GM12892 (cell line): ENCODE results near the gene CD247.

Source experiments
- DNase-seq: peaks from one replicate; pipeline ENCODE4 v3.0.0; 2011; ENCODE audit not compliant: insufficient read length
- FAIRE-seq: peaks from 2 replicates; lab custom pipeline; 2011; peaks lifted over from hg19 to GRCh38; lab: Jason Lieb, UNC
- POLR2A ChIP-seq: IDR thresholded peaks from 2 replicates; pipeline ENCODE4 v1.6.1; 2011; ENCODE audit warnings: low read depth, low read length, control low read depth
- POLR2AphosphoS5 ChIP-seq: IDR thresholded peaks from 2 replicates; pipeline ENCODE4 v1.6.1; 2011; ENCODE audit warnings: low read depth, low read length, control low read depth
- TAF1 ChIP-seq: IDR thresholded peaks from 2 replicates; pipeline ENCODE4 v1.6.1; 2011; ENCODE audit warnings: low read depth, mild to moderate bottlenecking, control low read depth, low read length, borderline replicate concordance

Gene CD247

DNA sequence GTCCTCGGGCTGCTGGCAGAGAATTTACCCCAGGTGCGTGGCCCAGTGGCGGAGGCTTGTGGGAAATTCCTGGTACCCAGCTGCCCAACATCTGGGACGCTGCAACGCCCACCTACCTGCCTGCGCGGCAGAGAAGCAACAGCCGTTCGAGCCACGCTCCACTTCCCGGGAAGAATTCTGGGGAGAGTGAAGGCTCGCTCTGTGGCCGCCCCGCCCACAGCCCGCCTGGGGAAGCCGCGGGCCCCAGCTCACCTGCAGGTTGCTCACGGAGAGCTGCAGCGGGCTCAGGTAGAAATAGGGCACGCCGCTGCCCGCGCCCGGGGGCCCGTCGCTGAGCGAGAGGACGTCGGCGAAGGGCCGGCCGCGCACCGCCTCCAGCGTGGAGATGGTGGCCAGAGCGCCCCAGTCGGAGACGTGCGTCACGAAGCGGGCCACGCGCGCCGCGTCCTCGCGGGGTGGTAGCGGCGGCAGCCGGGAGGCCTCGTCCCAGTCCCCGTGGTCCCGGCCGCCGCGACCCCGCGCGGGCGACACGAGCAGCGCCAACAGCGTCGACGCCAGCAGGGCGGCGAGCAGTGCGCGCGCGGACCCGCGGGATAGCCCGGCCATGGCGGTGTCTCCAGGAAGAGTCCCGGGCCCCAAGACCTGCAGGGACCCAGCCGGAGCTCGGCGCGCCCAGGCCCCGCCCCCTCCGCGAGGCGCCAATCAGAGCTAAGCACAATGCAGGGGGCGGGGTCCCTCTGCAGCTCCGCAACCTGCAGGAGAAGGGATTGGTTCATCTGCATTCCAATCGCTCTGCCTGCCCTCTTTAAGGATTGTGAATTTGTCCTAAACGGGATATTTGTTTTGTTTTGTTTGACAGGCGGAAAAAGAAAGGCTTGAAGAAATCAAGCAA, 35.1 kb upstream of the CD247 start, which contains the start of gene CREG1:
TSS of gene CREG1 (minus strand) at position 627 of the 892 bp plus-strand sequence.
- TF ChIP-seq TAF1: peak; percentile 51; the same call in 1 of the 2 replicates
- TF ChIP-seq POLR2AphosphoS5: peak; percentile 73
- peak; percentile 84; the same call in 1 of the 2 replicates for TF ChIP-seq POLR2A
- FAIRE-seq (peak; percentile 97), DNase-seq (peak; percentile 94)

DNA sequence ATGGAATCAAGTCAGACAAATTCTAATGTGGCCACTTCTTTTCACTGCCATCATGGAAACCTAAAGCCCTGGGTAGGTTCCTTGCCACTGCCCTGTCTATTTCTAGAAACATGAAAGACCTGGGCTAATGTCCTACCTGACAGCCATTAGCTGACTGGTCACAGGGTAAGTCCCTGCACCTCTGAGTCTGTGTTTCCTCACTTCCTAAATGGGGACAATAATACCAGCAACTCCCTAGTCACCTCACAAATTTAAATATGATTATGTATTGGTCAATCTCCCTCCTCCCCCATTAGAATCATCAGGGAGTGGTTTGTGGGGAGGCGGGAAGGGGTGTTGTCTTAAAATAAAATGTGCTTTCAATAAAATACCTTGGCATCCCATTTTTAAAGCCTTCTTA, 33.0 kb upstream of the CD247 start:
- DNase-seq: no peak

DNA sequence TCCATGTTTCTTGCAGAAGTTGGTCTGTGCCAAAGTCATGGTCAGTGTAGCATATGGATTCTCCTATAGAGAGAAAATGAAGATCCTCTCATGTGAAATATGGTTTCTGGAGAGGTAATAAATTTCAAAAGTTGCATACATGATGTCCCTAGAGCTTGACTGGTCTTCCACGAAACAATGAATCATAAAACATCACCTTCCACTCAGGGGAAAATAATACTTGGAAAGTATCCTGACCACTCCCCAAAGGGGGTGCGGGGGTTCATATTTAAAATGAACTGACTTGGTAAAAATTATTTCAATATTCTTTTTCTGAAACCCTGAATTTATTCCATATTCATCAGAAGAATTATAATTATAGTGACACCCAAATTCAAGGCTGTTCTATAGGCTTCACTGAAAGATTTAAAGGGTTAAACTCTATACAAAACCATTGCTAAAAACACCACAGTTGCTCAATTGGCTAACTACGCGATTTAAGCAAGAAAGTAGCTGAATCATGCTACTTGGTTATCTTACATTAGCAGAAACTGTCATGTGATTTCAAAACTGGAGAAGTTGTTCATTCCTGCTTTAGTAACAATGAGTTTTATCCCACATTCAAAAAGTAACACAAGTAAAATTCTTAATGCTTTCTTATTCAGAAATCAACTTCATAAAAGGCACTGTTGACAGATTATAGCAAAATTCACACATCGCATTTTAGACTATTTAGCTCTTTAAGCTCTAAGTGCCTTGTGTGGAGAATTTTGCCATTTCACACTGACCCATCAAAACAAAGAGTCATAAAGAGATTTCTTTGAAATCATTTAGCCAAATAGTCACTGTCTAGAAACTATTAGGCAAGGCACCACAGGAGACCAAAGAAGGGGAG, 30.0 kb upstream of the CD247 start:
- DNase-seq (no peak), FAIRE-seq (no peak)
- TF ChIP-seq TAF1 (no peak), POLR2AphosphoS5 (no peak)

More for the DNA sequence above, 33.0 kb upstream of the CD247 start:
- TF ChIP-seq TAF1 (no peak), POLR2A (no peak), POLR2AphosphoS5 (no peak)
- no peak for FAIRE-seq

DNA sequence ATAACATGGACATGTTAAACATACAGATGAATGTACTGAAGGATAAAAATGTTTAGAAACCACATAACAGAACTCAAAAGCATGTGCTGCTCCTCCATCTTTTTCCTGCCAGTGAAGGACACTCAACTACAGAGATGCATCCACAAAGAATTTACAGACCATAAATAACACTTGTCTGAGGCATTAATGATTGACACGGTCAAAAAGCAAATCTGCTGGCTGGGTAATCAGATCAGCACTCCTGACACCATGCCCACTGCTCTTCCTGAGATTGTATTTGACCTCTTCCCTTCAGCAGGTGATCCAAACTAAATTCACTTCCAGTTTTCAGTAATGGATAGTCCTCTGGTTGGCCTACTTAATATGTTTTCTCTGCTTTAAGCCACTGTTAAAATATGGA, 28.6 kb upstream of the CD247 start:
- no peak for DNase-seq
- TF ChIP-seq POLR2AphosphoS5: no peak
- no peak for TF ChIP-seq POLR2A
- TF ChIP-seq TAF1: no peak
- no peak for FAIRE-seq

DNA sequence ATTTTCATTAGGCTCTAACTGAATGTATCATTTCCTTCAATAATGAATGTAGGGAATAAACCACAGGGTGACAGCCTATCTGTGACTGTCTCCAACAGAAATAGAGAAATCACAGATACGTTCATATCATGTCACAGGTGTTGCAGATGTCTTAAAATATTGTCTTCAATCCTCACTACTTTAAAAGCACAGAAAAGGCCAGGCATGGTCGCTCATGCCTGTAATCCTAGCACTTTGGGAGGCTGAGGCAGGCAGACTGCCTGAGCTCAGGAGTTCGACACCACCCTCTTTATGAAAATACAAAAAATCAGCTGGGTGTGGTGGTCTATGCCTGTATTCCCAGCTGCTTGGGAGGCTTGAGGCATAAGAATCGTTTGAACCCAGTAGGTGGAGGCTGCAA, 27.0 kb upstream of the CD247 start:
- DNase-seq (no peak), FAIRE-seq (no peak)
- TF ChIP-seq POLR2AphosphoS5: no peak
- no peak for TF ChIP-seq TAF1
- TF ChIP-seq POLR2A: no peak

DNA sequence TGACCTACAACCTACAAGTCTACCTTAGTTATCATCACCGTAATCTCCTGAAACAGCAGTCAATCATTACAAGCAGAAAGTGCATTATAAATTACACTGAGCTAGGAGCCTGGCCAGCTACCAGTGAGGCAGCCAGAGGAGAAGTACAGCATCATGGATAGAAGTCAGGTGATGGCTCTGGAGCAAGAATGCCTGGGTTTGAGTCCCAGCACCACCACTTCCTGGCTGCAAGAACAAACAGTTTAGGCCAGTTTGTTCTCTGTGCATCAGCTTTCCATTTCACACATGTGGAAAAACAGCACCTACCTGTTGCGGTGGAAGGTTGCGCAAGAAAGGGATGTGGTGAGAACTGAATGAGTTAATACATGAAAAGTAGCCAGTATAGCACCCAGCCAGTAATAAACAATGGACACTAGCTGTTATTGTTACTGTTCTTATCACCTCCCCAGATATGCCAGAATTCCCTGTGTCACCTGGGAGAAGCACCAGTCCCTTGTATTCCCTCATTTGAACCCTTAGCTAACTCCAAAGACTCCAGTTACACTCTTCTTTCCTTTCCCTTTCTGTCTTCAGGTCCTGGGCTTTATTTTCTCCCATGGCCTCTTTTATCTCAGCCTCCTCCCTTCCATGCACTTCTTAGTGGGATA, 26.2 kb upstream of the CD247 start:
- no peak for TF ChIP-seq POLR2A
- TF ChIP-seq TAF1: no peak
- no peak for TF ChIP-seq POLR2AphosphoS5
- DNase-seq: no peak
- FAIRE-seq: no peak

DNA sequence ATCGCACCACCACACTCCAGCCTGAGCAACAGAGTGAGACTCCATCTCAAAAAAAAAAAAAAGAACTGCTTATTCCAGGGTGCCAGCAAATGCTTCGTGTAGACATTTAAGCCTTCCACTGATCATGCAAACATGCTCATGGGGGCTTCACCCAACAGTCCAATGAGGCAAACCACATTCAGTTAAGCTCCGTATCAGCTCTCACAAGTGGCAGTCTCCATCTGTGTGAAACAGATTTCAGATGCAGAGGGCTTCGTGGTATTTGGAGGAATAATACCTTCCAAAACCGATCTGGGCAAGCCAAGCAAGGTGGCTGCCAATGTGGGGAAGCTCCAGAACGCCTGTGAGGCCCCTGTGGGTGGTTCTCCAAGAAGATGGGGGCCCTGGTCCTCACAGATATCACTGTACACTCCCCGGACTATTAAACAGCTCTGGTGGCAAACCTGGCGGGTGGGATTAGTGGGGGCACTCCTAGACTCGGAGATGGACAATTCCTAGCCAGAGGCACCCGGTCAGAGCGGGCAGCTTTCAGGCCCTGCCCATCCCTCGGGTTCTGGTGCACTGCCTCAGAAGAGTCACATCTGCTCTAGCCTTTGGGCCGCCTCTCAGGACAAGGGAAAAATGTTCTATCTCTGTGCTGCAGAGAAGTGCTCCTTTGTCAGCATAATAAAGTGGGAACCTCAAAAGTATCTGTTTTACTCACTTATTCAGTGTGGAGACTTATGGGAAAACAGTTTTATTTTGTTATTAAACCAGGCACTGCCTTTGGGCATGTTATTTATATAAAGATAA, 25.1 kb upstream of the CD247 start:
- FAIRE-seq (no peak), DNase-seq (no peak)
- TF ChIP-seq TAF1 (no peak), POLR2AphosphoS5 (no peak), POLR2A (no peak)

DNA sequence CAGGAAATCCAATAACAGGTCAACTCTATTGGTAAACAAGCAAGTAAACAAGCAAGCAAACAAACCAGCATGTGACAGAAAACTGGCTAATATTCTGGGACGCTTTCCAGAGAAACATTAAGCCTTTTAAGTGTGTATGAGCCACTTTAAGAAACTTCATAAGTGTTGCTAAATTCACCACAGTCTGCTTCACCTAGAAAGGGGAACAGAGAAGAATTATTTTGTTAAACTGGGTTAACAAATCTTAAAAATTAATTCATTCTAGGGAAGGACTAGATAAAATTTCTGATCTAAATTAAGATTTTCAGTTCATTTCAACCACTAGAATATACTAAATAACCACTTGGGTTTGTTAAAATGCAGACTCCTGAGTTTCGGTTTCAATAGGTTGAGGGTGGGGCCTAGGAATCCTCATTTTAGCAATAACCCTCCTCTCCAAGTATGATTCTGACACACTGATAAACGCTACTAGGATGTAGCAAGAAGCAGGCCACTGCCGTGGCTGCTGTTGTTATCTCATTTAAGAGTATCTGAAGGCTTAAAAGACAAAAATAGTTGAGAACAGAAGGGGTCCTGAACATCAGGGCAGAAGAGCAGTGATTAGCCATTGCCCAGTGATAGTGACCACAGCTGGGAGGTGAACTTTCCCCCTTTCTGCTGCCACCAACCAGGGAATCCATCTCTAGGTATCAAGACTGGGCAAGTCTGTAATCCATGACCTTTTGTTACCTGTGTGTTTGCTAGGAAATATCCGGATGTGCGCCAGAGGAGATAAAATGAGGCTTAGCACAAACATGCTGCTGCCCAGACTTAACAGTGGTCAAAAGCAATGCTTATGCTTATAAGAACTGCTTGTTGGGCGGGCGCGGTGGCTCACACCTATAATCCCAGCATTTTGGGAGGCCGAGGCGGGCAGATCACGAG, 24.0 kb upstream of the CD247 start:
- TF ChIP-seq POLR2A: no peak
- TF ChIP-seq POLR2AphosphoS5: no peak
- TF ChIP-seq TAF1: no peak
- FAIRE-seq: peak; percentile 78
- no peak for DNase-seq

DNA sequence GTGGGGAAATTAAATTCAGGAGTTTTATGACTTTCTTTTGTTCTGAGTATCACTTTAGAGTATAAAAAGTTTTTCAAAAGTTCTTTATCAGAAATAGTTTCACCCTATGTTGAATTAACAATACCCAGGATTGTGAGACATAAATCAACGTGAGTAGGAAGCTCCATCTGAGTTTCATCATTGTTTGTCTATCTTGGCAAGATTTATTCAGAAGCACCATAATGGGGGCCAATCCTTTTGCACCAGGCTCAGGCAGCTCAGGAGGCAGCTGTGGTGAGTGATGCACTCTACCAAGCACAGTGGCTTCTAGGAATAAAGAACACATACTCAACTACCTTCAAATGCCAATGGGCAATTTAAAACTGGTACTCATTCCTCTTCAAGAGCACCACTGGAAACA, 23.3 kb upstream of the CD247 start:
- peak; percentile 85 for FAIRE-seq

DNA sequence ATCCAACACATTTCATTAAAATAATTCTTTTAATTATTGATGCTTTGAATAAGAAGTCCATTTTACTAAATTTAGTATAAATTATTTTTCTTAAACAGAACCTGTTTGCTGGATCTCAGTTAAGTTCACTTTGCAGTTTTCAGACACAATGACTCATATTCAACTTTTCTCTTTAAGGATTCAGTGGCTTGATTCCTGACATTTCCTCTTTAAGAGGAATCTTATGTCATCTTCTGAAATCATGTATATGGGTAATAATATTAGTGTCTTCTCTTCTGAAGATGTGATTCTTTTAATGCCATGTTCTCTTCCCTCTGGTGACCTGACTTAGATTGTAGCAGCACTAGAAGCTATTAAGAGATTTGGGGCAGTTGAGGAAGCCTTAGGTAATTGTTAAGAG, 22.7 kb upstream of the CD247 start:
- TF ChIP-seq POLR2A (no peak), TAF1 (no peak), POLR2AphosphoS5 (no peak)
- no peak for FAIRE-seq

More for the DNA sequence above, 23.3 kb upstream of the CD247 start:
- TF ChIP-seq TAF1: no peak
- TF ChIP-seq POLR2A: no peak
- no peak for TF ChIP-seq POLR2AphosphoS5
- DNase-seq: no peak

More for the DNA sequence above, 22.7 kb upstream of the CD247 start:
- DNase-seq: no peak
